Measurements from ENCODE around the gene CYLD. TPM values are rescaled to one million over a fixed set of nuclear protein-coding genes. Genes with fewer than 3 reads are reported as not detected.

CYLD gene
- total RNA-seq, result 30.7 and 33.7 TPM in 2 replicates

DNA sequence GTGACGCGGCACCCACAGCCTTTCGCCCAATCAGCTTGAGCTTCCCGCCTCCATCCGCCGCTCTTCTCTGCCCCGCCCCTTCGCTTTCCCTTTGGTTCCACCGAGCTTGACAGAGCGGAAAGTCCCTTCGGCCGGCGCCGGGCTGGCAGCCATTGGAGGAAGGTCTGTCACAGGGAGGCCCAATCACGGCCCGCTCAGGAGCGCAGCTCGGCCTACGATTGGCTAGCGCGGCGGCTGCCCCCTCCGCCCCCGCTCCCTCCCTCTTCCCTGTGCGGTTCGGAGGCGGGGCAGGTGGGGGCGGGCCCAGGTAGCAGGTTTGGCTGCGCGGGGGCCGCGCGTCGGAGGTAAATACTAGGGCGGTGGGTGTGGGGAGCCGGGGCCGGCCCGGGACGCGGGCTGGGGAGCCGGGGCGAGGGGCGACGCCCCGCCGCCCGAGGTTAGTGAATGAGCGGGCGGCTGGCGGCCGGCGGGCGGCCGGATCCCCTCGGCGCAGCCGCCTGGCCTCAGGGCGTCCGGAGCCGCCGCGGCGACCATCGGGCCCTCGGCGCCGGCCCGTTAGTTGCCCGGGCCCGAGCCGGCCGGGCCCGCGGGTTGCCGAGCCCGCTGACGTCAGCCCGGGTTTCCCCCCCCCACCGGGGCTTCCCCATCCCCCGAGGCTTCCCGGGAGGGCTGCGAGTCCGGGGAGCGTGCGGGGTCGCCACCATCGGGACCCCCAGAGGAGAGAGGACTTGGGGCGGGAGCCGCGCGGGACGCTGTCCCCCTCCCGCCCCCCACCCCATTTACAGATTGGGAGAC is at the start of gene CYLD:
TSS of gene CYLD (plus strand) at position 306 of the 795 bp plus-strand sequence. CDS start 7,613 bp downstream, outside the sequence.

DNA sequence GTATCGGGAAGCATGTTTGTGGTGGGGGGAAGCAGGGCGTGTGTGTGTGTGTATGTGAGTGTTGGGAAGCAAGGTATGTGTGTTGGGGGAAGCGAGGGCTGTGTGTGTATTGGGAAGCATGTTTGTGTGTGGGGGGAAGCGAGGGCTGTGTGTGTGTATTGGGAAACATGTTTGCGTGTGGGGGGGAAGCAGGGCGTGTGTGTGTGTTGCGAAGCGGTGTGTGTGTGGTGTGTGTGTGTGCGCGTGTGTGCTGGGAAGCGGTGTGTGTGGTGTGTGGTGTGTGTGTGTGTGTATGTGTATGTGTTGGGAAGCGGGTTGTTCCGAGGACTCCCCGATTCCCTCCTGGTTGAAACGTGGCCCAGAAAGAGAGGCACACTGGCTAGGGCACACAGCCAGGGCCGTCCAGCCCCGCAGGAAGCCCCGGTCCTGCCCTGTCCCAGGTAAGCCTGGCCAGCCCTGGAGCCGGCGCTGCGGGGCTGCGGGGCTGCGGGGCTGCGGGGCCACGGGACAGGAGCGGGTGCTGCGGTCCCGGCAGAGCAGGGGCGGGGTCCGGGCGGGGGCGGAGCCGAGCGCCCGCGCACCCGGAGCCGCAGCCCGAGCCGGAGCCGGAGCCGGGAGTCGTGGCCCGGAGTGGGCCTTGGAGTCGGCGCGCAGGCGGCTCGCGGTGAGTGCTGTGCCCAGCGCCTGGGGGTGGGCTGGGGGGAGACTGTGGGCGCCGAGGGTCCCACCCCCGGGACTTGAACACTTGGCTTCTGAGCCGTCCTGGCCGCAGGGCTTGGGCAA is 48.7 kb upstream of the CYLD start, which contains the start of gene NOD2:
TSS of gene NOD2 (plus strand) at position 608 of the 783 bp plus-strand sequence. CDS start 5,890 bp downstream, outside the sequence.

Other genes with a start within 250 kb of the CYLD start
- under 0.01 TPM in 2 replicates for gene NKD1, start 193.7 kb upstream of the CYLD start, total RNA-seq
- gene SNX20, start 60.8 kb upstream of the CYLD start, total RNA-seq, result not detected in 2 replicates
- gene NOD2, start 48.5 kb upstream of the CYLD start, total RNA-seq, result under 0.01 TPM in 1 of 2 replicates, not detected in the other

Measured in bronchial smooth muscle cell (primary cell).